ENCODE measurements around the gene RNF150. TPM values are rescaled to one million over a fixed set of nuclear protein-coding genes. Genes with fewer than 3 reads are reported as not detected.
A peak's percentile ranks its signal among the peaks of the same experiment; 100 is the strongest.

RNF150 gene
- total and polyA plus RNA-seq, 4 experiments from 2014 or later = not detected

DNA sequence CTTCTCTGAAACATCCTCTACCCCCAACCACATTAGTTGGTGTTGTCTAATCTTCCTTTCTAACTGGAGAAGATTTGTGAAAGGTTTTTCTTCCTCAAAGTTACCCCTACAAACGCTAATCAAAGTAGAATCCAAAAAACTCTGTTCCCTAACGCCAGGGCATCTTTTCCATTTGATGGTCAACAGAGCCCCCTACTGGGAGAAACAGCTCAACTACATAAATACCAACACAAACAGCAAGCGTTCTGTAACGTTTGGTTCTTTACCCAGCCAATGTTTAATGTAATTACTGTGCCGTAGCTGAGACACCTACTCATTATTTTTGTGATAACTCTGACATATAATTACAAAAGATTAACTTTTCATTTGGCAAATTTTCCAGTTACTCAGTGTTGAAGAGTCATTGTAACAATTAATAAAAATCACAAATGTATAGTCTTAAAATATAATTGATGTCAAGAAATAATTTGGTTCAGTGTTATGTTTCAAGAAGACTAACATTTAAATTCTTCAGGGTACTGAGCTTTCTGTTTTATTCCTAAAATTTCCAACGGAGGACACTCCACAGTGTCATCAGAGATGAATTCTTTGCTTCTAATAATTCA is 282.1 kb downstream of the RNF150 start:
- Mint-ChIP-seq H3K4me1 (no peaks in the 10 kb centered on the region), H3K36me3 (no peaks in the 10 kb centered on the region), H3K27me3 (peaks cover 7 to 20% of the 10 kb centered on the region in 2 donors), H3K27ac (no peak overlapping the region), H3K4me3 (no peak overlapping the region), H3K9me3 (peaks cover 0 to 5% (median 0%) of the 10 kb centered on the region in 8 donors)
- H3K27me3 ChIP-seq (ENCODE audit: insufficient read depth, low read length) = no peaks in the 10 kb centered on the region
- H3K4me3 ChIP-seq (ENCODE audit: low read length in 2 of 2) = no peak overlapping the region
- peak in 4 of 5 donors; percentile 2 to 14 (median 5) for DNase-seq
- no peaks in the 10 kb centered on the region for H3K4me1 ChIP-seq (ENCODE audit: insufficient read depth, low read length)
- H3K9me3 ChIP-seq (ENCODE audit: control insufficient read depth in 1 of 2, low read length in 2 of 2) = no peaks in the 10 kb centered on the region
- no peak overlapping the region for H3K27ac ChIP-seq (ENCODE audit: low read depth, low read length)
- H3K36me3 ChIP-seq (ENCODE audit: insufficient read depth, low read length) = no peaks in the 10 kb centered on the region
- ChIA-PET POLR2A (ENCODE audit: partially characterized antibody) (no interaction called here), CTCF (ENCODE audit: partially characterized antibody) (interaction anchor here (0.6 to 0.8 kb wide), 2 partner anchors 42 to 491 kb away, joined by 3 to 4 read pairs; no protein-coding TSS in a partner anchor)
- intact Hi-C loops (cut with micrococcal nuclease) = loop anchor here (2.0 to 5.0 kb wide), 2 partner anchors 490 to 1249 kb away; no protein-coding TSS in a partner anchor

GRCh38 chr4:140849526-140849925 is 283.7 kb downstream of the RNF150 start:
- Mint-ChIP-seq H3K27me3 (peaks cover 5 to 20% of the 10 kb centered on the region in 2 donors), H3K36me3 (no peaks in the 10 kb centered on the region), H3K4me1 (no peaks in the 10 kb centered on the region), H3K9me3 (peaks cover 0 to 5% (median 0%) of the 10 kb centered on the region in 8 donors), H3K27ac (no peak overlapping the region), H3K4me3 (no peak overlapping the region)
- H3K4me3 ChIP-seq (ENCODE audit: low read length in 2 of 2) = no peak overlapping the region
- H3K36me3 ChIP-seq (ENCODE audit: insufficient read depth, low read length) = no peaks in the 10 kb centered on the region
- H3K9me3 ChIP-seq (ENCODE audit: control insufficient read depth in 1 of 2, low read length in 2 of 2) = no peaks in the 10 kb centered on the region
- intact Hi-C loops (cut with micrococcal nuclease) = no loop called here
- DNase-seq = no peak
- CTCF ChIA-PET (ENCODE audit: partially characterized antibody) = no interaction called here
- no peak overlapping the region for H3K27ac ChIP-seq (ENCODE audit: low read depth, low read length)
- H3K27me3 ChIP-seq (ENCODE audit: insufficient read depth, low read length) = no peaks in the 10 kb centered on the region
- no peaks in the 10 kb centered on the region for H3K4me1 ChIP-seq (ENCODE audit: insufficient read depth, low read length)
- POLR2A ChIA-PET (ENCODE audit: partially characterized antibody) = no interaction called here

GRCh38 chr4:140846736-140847135 is 286.5 kb downstream of the RNF150 start:
- Histone ChIP-seq H3K27me3 (ENCODE audit: insufficient read depth, low read length) (no peaks in the 10 kb centered on the region), H3K9me3 (ENCODE audit: control insufficient read depth in 1 of 2, low read length in 2 of 2) (no peaks in the 10 kb centered on the region), H3K27ac (ENCODE audit: low read depth, low read length) (no peak overlapping the region), H3K4me3 (ENCODE audit: low read length in 2 of 2) (no peak overlapping the region), H3K4me1 (ENCODE audit: insufficient read depth, low read length) (no peaks in the 10 kb centered on the region), H3K36me3 (ENCODE audit: insufficient read depth, low read length) (no peaks in the 10 kb centered on the region)
- no peak for DNase-seq
- CTCF ChIA-PET (ENCODE audit: partially characterized antibody) = no interaction called here
- intact Hi-C loops (cut with micrococcal nuclease) = no loop called here
- H3K36me3 Mint-ChIP-seq = no peaks in the 10 kb centered on the region
- no peak overlapping the region for H3K4me3 Mint-ChIP-seq
- no peaks in the 10 kb centered on the region for H3K4me1 Mint-ChIP-seq
- H3K27ac Mint-ChIP-seq = no peak overlapping the region
- H3K27me3 Mint-ChIP-seq = peaks cover 5 to 12% of the 10 kb centered on the region in 2 donors
- POLR2A ChIA-PET (ENCODE audit: partially characterized antibody) = no interaction called here
- peaks cover 0 to 5% (median 0%) of the 10 kb centered on the region in 8 donors for H3K9me3 Mint-ChIP-seq

DNA sequence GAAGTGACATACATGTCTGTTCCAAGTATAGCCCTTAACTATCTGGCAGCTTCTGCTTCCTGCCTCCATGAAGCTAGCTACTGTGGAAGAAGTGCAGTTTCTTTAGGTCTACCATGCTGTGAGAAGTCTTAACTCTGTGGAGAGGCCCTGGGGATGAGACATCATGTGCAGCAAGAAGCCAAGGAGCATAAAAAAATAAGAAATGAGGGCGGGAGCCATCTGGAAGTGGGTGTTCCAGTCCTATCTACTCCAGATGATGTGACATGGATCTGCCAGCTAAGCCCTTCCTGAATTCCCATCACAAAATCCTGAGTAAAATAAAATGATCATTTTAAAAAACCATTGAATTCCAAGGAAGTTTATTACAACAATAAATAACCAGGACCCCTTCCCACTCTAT is 289.2 kb downstream of the RNF150 start:
- POLR2A ChIA-PET (ENCODE audit: partially characterized antibody) = no interaction called here
- DNase-seq = no peak
- Histone ChIP-seq H3K4me3 (ENCODE audit: low read length in 2 of 2) (no peak overlapping the region), H3K27ac (ENCODE audit: low read depth, low read length) (no peak overlapping the region), H3K9me3 (ENCODE audit: control insufficient read depth in 1 of 2, low read length in 2 of 2) (no peaks in the 10 kb centered on the region), H3K27me3 (ENCODE audit: insufficient read depth, low read length) (no peaks in the 10 kb centered on the region), H3K4me1 (ENCODE audit: insufficient read depth, low read length) (no peaks in the 10 kb centered on the region), H3K36me3 (ENCODE audit: insufficient read depth, low read length) (no peaks in the 10 kb centered on the region)
- Mint-ChIP-seq H3K36me3 (no peaks in the 10 kb centered on the region), H3K4me3 (no peak overlapping the region), H3K9me3 (peaks cover 0 to 2% (median 0%) of the 10 kb centered on the region in 8 donors), H3K27ac (no peak overlapping the region), H3K27me3 (peaks cover 6% of the 10 kb centered on the region in 2 donors), H3K4me1 (no peaks in the 10 kb centered on the region)
- CTCF ChIA-PET (ENCODE audit: partially characterized antibody) = no interaction called here
- intact Hi-C loops (cut with micrococcal nuclease) = no loop called here

- intact Hi-C loops (cut with micrococcal nuclease) = no loop called here
- DNase-seq = no peak
- POLR2A ChIA-PET (ENCODE audit: partially characterized antibody) = no interaction called here
- Histone ChIP-seq H3K9me3 (ENCODE audit: control insufficient read depth in 1 of 2, low read length in 2 of 2) (no peaks in the 10 kb centered on the region), H3K4me3 (ENCODE audit: low read length in 2 of 2) (no peak overlapping the region), H3K27ac (ENCODE audit: low read depth, low read length) (no peak overlapping the region), H3K36me3 (ENCODE audit: insufficient read depth, low read length) (no peaks in the 10 kb centered on the region), H3K4me1 (ENCODE audit: insufficient read depth, low read length) (no peaks in the 10 kb centered on the region), H3K27me3 (ENCODE audit: insufficient read depth, low read length) (no peaks in the 10 kb centered on the region)
- Mint-ChIP-seq H3K4me3 (no peak overlapping the region), H3K4me1 (no peaks in the 10 kb centered on the region), H3K36me3 (no peaks in the 10 kb centered on the region), H3K9me3 (no peaks in the 10 kb centered on the region), H3K27me3 (peaks cover 2 to 4% of the 10 kb centered on the region in 2 donors), H3K27ac (no peak overlapping the region)
- CTCF ChIA-PET (ENCODE audit: partially characterized antibody) = no interaction called here
Observed at GRCh38 chr4:140841186-140841585, 292.1 kb downstream of the RNF150 start.

GRCh38 chr4:140839888-140840790 is 293.1 kb downstream of the RNF150 start:
- Histone ChIP-seq H3K36me3 (ENCODE audit: insufficient read depth, low read length) (no peaks in the 10 kb centered on the region), H3K4me1 (ENCODE audit: insufficient read depth, low read length) (no peaks in the 10 kb centered on the region), H3K27me3 (ENCODE audit: insufficient read depth, low read length) (no peaks in the 10 kb centered on the region), H3K4me3 (ENCODE audit: low read length in 2 of 2) (no peak overlapping the region), H3K27ac (ENCODE audit: low read depth, low read length) (no peak overlapping the region), H3K9me3 (ENCODE audit: control insufficient read depth in 1 of 2, low read length in 2 of 2) (no peaks in the 10 kb centered on the region)
- no peaks in the 10 kb centered on the region for H3K4me1 Mint-ChIP-seq
- H3K27ac Mint-ChIP-seq = no peak overlapping the region
- H3K9me3 Mint-ChIP-seq = no peaks in the 10 kb centered on the region
- DNase-seq = no peak
- intact Hi-C loops (cut with micrococcal nuclease) = no loop called here
- H3K4me3 Mint-ChIP-seq = no peak overlapping the region
- H3K36me3 Mint-ChIP-seq = no peaks in the 10 kb centered on the region
- peaks cover 4% of the 10 kb centered on the region in 2 donors for H3K27me3 Mint-ChIP-seq
- POLR2A ChIA-PET (ENCODE audit: partially characterized antibody) = no interaction called here
- CTCF ChIA-PET (ENCODE audit: partially characterized antibody) = no interaction called here

DNA sequence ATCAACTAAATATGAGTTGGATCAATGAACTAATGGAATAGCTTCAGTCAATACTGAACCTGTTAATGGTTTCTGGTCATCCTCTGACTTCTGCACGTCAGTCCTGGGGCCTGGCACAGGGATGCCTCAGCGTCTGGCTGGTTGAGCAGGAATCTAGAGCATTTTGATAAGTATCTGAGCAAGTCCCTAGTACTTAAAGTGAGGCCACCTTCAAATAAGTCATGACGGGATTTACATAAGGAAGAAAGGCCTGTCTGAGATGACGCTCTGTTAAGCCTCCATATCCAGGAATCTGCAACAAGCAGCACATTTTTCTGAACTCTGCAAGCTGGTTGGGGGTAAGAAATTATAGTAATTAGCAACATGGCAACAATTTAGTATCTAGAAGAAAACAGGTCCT is 293.9 kb downstream of the RNF150 start:
- no peaks in the 10 kb centered on the region for H3K9me3 ChIP-seq (ENCODE audit: control insufficient read depth in 1 of 2, low read length in 2 of 2)
- Mint-ChIP-seq H3K4me1 (no peaks in the 10 kb centered on the region), H3K27me3 (peaks cover 4% of the 10 kb centered on the region in 2 donors), H3K9me3 (no peaks in the 10 kb centered on the region), H3K4me3 (no peak overlapping the region), H3K36me3 (no peaks in the 10 kb centered on the region), H3K27ac (no peak overlapping the region)
- CTCF ChIA-PET (ENCODE audit: partially characterized antibody) = no interaction called here
- no peak for DNase-seq
- no peak overlapping the region for H3K4me3 ChIP-seq (ENCODE audit: low read length in 2 of 2)
- intact Hi-C loops (cut with micrococcal nuclease) = no loop called here
- H3K27me3 ChIP-seq (ENCODE audit: insufficient read depth, low read length) = no peaks in the 10 kb centered on the region
- POLR2A ChIA-PET (ENCODE audit: partially characterized antibody) = no interaction called here
- H3K36me3 ChIP-seq (ENCODE audit: insufficient read depth, low read length) = no peaks in the 10 kb centered on the region
- H3K27ac ChIP-seq (ENCODE audit: low read depth, low read length) = no peak overlapping the region
- no peaks in the 10 kb centered on the region for H3K4me1 ChIP-seq (ENCODE audit: insufficient read depth, low read length)
